Liver (tissue), 9 donors: ENCODE results near the gene OFD1. TPM values are rescaled to one million over a fixed set of nuclear protein-coding genes. Genes with fewer than 3 reads are reported as not detected.

Experiments used
- DNase-seq: peaks from one replicate; pipeline ENCODE4 v3.0.0-alpha.2; 2017; ENCODE audit warnings: low spot score
- H3K27ac ChIP-seq, 2 donors: one replicate each; pipeline ENCODE4 v1.7.0; 2013; ENCODE audit warnings: inconsistent platforms in 2 of 2, low read length in 2 of 2, control low read depth in 1 of 2, low read depth in 1 of 2, mild to moderate bottlenecking in 1 of 2
- H3K27me3 ChIP-seq, 4 donors: one replicate each; pipeline versions ENCODE4 v1.6.1 to v1.7.0; 2013; ENCODE audit warnings: low read length in 3 of 4, inconsistent platforms in 1 of 4, mild to moderate bottlenecking in 1 of 4, moderate library complexity in 1 of 4; ENCODE audit not compliant: control insufficient read depth in 4 of 4, insufficient read depth in 4 of 4
- H3K36me3 ChIP-seq, 4 donors: one replicate each; pipeline versions ENCODE4 v1.6.1 to v1.7.0; 2013; ENCODE audit warnings: low read length in 3 of 4, mild to moderate bottlenecking in 3 of 4, low read depth in 1 of 4, moderate library complexity in 1 of 4; ENCODE audit not compliant: control insufficient read depth in 4 of 4, insufficient read depth in 3 of 4
- H3K4me1 ChIP-seq, 4 donors: one replicate each; pipeline versions ENCODE4 v1.6.1 to v1.7.0; 2013; ENCODE audit warnings: low read length in 3 of 4, mild to moderate bottlenecking in 3 of 4, moderate library complexity in 1 of 4; ENCODE audit not compliant: control insufficient read depth in 4 of 4, insufficient read depth in 4 of 4
- H3K4me3 ChIP-seq, 3 donors: one replicate each; pipeline versions ENCODE4 v1.6.1 to v1.7.0; 2013; ENCODE audit warnings: low read length in 3 of 3, control low read depth in 1 of 3, low read depth in 1 of 3, mild to moderate bottlenecking in 1 of 3
- H3K9ac ChIP-seq, 2 donors: one replicate each; pipeline ENCODE4 v1.7.0; 2013; ENCODE audit warnings: low read length in 2 of 2, mild to moderate bottlenecking in 2 of 2, moderate library complexity in 2 of 2, control low read depth in 1 of 2, low read depth in 1 of 2
- H3K9me3 ChIP-seq, 4 donors: one replicate each; pipeline versions ENCODE4 v1.6.1 to v1.7.0; 2013; ENCODE audit warnings: low read length in 3 of 4; ENCODE audit not compliant: control insufficient read depth in 4 of 4
- CTCF ChIP-seq: fragments of 150-350 bp; IDR thresholded peaks from 2 replicates; pipeline ENCODE4 v1.5.1; 2017; ENCODE audit warnings: improper control_type of control experiment, low read depth, low read length; ENCODE audit not compliant: missing input control
- EGR1 ChIP-seq, 2 donors: IDR thresholded peaks; 2 replicates each; pipeline ENCODE4 v1.6.1; 2016 to 2018; ENCODE audit warnings: antibody characterized with exemption in 2 of 2, low read depth in 2 of 2
- FOXA1 ChIP-seq: IDR thresholded peaks from 2 replicates; pipeline ENCODE4 v1.6.1; 2016; ENCODE audit warnings: antibody characterized with exemption
- FOXA2 ChIP-seq: IDR thresholded peaks from 2 replicates; pipeline ENCODE4 v1.6.1; 2016; ENCODE audit warnings: antibody characterized with exemption
- HNF4G ChIP-seq: IDR thresholded peaks from 2 replicates; pipeline ENCODE4 v1.6.1; 2016; ENCODE audit warnings: antibody characterized with exemption
- MAX ChIP-seq: IDR thresholded peaks from 2 replicates; pipeline ENCODE4 v1.6.1; 2016; ENCODE audit warnings: antibody characterized with exemption
- REST ChIP-seq: IDR thresholded peaks from 2 replicates; pipeline ENCODE4 v1.6.1; 2016; ENCODE audit warnings: antibody characterized with exemption, mild to moderate bottlenecking
- RXRA ChIP-seq, 2 donors: IDR thresholded peaks; 2 replicates each; pipeline ENCODE4 v1.6.1; 2017 to 2018; ENCODE audit warnings: antibody characterized with exemption in 2 of 2, mild to moderate bottlenecking in 1 of 2
- YY1 ChIP-seq: IDR thresholded peaks from 2 replicates; pipeline ENCODE4 v1.6.1; 2016; ENCODE audit warnings: antibody characterized with exemption, mild to moderate bottlenecking
- WGBS: extraction: QIAGEN DNeasy Blood & Tissue Kit; methylation state at CpG from one replicate; pipeline ENCODE4 v1.1.7; 2013; 5-methylcytosine and 5-hydroxymethylcytosine counted together
- polyA plus RNA-seq, 2 donors: library from polyadenylated mRNA; stranded (reverse) in 1 of 2; unstranded in 1 of 2; fragments of 200-250 nt in 1 of 2; fragments of >200 nt in 1 of 2; fragmentation: Nextera tagmentation in 1 of 2; extraction: Ambion mirVana in 1 of 2; gene quantifications; one replicate each; pipeline versions ENCODE4 v1.2.1 to v1.2.3, GENCODE V29; 2013 to 2015
- total RNA-seq, 2 donors: library from RNA; depleted of rRNA; stranded (reverse); fragments of >200 nt; gene quantifications; one replicate each; pipeline ENCODE4 v1.2.3, GENCODE V29; 2014
- donor health status: healthy.
- donor health status: healthy.
- donor health status: healthy.
- donor health status: healthy.
- donor health status: healthy.

OFD1 gene
- total and polyA plus RNA-seq, 4 donors: 2.9 to 15.7 (median 9.6) TPM

DNA sequence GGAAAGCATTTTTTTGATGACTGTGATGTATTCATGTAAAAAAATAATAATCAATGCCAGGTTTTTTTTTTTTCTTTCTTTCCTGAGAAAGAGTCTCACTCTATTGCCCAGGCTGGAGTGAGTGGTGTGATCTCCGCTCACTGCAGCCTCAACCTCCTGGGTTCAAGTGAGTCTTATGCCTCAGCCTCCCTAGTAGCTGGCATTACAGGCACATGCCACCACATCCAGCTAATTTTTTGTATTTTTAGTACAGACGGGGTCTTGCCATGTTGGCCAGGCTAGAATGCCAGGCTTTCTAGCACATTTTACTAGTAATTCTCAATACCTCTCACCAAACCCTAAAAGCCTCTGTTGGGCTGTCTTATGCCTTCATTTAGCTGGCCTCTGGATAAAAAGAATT is 56.6 kb downstream of the OFD1 start (continued):
- TF ChIP-seq MAX (no peak), RXRA (IDR thresholded peaks at IDR 0.05) (no peak), YY1 (no peak), FOXA2 (no peak), EGR1 (IDR thresholded peaks at IDR 0.05; ENCODE audit: low read depth in 2 of 2) (no peak), HNF4G (no peak)

DNA sequence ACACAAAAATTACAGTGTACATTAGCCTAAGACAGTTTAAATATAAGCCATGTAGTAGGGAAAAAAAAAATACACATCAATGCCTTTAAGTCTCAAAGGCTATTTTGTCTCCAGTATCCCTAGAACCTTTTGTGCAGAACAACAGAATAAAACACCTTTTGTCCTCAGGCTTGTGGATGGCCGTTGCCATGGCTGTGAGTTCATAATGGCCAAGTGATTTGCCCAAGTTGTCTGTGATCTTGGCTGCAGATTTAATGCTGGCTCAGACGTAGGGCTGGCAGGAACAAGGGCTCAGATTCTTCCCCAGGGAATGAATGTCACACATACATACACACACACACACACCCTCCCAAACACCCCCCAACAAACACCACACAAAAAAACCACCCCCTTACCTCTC is 57.0 kb downstream of the OFD1 start:
- Histone ChIP-seq H3K36me3 (no peaks in the 10 kb centered on the region), H3K27ac (no peak overlapping the region)

More for the DNA sequence above, 57.0 kb downstream of the OFD1 start:
- WGBS: 68% methylated on average over 2 of the region's 2 CpGs
- no peak overlapping the region for H3K4me3 ChIP-seq
- DNase-seq: no peak
- peaks cover 0 to 3% (median 0%) of the 10 kb centered on the region in 4 donors for H3K27me3 ChIP-seq
- TF ChIP-seq FOXA1 (no peak), CTCF (no peak), REST (no peak), YY1 (no peak)
- no peaks in the 10 kb centered on the region for H3K4me1 ChIP-seq
- H3K9me3 ChIP-seq: no peaks in the 10 kb centered on the region
- H3K9ac ChIP-seq: no peak overlapping the region
